MCF 10A (cell line): Measurements from ENCODE around the gene CCL2. TPM values are rescaled to one million over a fixed set of nuclear protein-coding genes. Genes with fewer than 3 reads are reported as not detected.

Experiments used
- BruUV-seq: library from RNA; stranded (reverse); fragments of 400-500 nt; replicated peaks from 2 replicates; lab custom pipeline; 2021; lab: Mats Ljungman, UMichigan
- CTCF ChIA-PET: fragments of 300-600 bp; sonication (Branson Sonifier 250); formaldehyde crosslinking; extraction: SDS; loops from one replicate; lab custom pipeline; 2021; ENCODE audit warnings: antibody characterized with exemption, inconsistent platforms; lab: Yijun Ruan, JAX
- POLR2A ChIA-PET: fragments of 300-600, 350-650 bp; sonication (Branson Sonifier 250); formaldehyde crosslinking; extraction: SDS; loops from one replicate; lab custom pipeline; 2020; ENCODE audit warnings: antibody characterized with exemption, inconsistent platforms; lab: Yijun Ruan, JAX
- DNase-seq: peaks from one replicate; pipeline ENCODE4 v3.0.0-alpha.2; 2018; ENCODE audit not compliant: unreplicated experiment
- H3K27ac Mint-ChIP-seq: one replicate; pipeline ENCODE4 v1.8.0; 2022; ENCODE audit warnings: mild to moderate bottlenecking, low read depth, mixed read lengths; ENCODE audit not compliant: unreplicated experiment
- H3K27me3 Mint-ChIP-seq: one replicate; pipeline ENCODE4 v1.8.0; 2022; ENCODE audit warnings: mixed read lengths; ENCODE audit not compliant: insufficient read depth, unreplicated experiment
- H3K36me3 Mint-ChIP-seq: one replicate; pipeline ENCODE4 v1.8.0; 2022; ENCODE audit warnings: mild to moderate bottlenecking, moderate library complexity, mixed read lengths; ENCODE audit not compliant: insufficient read depth, unreplicated experiment
- H3K4me1 Mint-ChIP-seq: one replicate; pipeline ENCODE4 v1.8.0; 2022; ENCODE audit warnings: mixed read lengths; ENCODE audit not compliant: insufficient read depth, unreplicated experiment
- H3K4me3 Mint-ChIP-seq: one replicate; pipeline ENCODE4 v1.8.0; 2022; ENCODE audit warnings: mild to moderate bottlenecking, moderate library complexity, mixed read lengths; ENCODE audit not compliant: unreplicated experiment
- H3K9me3 Mint-ChIP-seq: one replicate; pipeline ENCODE4 v1.8.0; 2022; ENCODE audit warnings: mixed read lengths; ENCODE audit not compliant: unreplicated experiment
- CTCF ChIP-seq: fragments of 200-600 bp; IDR thresholded peaks from one replicate; pipeline ENCODE4 v1.8.0; 2022; ENCODE audit warnings: antibody characterized with exemption, mild to moderate bottlenecking; ENCODE audit not compliant: unreplicated experiment
- intact Hi-C: fragments of 100-400 bp; cut with micrococcal nuclease; formaldehyde crosslinking; loops from 2 replicates; pipeline ENCODE4 v1.14.1; 2022
- total RNA-seq: library from RNA; stranded (reverse); gene quantifications from 2 replicates; pipeline ENCODE4 v1.2.3, GENCODE V29; 2022

CCL2 gene
- total RNA-seq, 1 experiment from 2014 or later, result 1.0 TPM

DNA sequence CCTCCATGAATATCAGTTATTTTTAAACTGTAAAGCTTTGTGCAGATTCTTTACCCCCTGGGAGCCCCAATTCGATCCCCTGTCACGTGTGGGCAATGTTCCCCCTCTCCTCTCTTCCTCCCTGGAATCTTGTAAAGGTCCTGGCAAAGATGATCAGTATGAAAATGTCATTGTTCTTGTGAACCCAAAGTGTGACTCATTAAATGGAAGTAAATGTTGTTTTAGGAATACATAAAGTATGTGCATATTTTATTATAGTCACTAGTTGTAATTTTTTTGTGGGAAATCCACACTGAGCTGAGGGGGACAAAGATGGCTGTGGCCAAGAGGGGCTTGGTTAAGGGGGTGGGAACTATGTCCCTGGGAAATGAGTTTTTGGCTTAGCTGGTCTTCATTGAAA lies 32.8 kb downstream of the CCL2 start:
- Mint-ChIP-seq H3K4me3 (no peak overlapping the region), H3K36me3 (no peaks in the 10 kb centered on the region), H3K27me3 (peaks cover 24% of the 10 kb centered on the region), H3K4me1 (no peaks in the 10 kb centered on the region), H3K27ac (no peak overlapping the region), H3K9me3 (no peaks in the 10 kb centered on the region)
- POLR2A ChIA-PET, result interaction anchor here (0.6 kb wide), 1 partner anchor 8 kb away, joined by 3 read pairs; no protein-coding TSS in a partner anchor
- DNase-seq, result no peak
- BruUV-seq, result no TSS peak
- CTCF ChIA-PET, result interaction anchor here (0.5 to 0.7 kb wide), 2 partner anchors 29 to 73 kb away, joined by 3 read pairs; no protein-coding TSS in a partner anchor
- intact Hi-C loops, result no loop called here
- no peak for TF ChIP-seq CTCF

GRCh38 chr17:34290586-34290985 lies 35.5 kb downstream of the CCL2 start:
- POLR2A ChIA-PET, result no interaction called here
- TF ChIP-seq CTCF, result no peak

DNA sequence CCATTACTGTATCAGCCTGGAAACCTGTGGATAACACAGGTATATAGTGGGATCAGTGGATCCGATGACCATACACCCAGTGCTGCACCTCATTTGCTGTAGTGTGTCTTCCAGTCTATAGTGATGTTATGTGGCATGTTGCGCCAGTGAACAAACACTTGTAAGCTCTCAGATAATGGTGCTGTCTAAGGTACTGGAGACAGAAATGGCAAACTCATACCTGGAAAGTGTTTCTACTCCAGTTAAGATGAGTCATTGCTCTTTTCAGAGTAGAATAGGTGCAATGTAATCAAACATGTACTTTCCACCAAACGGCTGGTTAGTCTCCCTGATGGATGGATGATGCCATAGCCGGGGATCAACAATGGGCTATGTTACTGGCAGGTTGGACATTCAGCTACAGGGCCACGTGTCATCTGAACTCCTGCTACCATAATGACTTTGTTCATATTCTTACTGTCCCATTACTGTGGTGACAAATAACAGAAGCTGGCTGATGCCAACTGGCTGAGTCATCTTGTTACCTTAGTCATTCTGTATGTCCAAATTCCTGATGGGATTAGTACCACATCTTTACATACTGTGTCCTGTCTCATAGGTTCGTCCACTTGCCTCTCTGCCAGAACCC lies 36.8 kb downstream of the CCL2 start:
- no TSS peak for BruUV-seq
- TF ChIP-seq CTCF, result no peak
- no peak for DNase-seq

More at GRCh38 chr17:34290586-34290985, 35.5 kb downstream of the CCL2 start:
- no peaks in the 10 kb centered on the region for H3K4me1 Mint-ChIP-seq
- no peak overlapping the region for H3K27ac Mint-ChIP-seq
- H3K9me3 Mint-ChIP-seq, result no peaks in the 10 kb centered on the region
- CTCF ChIA-PET, result no interaction called here
- no peak for DNase-seq
- H3K4me3 Mint-ChIP-seq, result no peak overlapping the region
- intact Hi-C loops, result no loop called here
- no peaks in the 10 kb centered on the region for H3K36me3 Mint-ChIP-seq
- peaks cover 24% of the 10 kb centered on the region for H3K27me3 Mint-ChIP-seq
- no TSS peak for BruUV-seq

GRCh38 chr17:34299027-34299426 lies 43.9 kb downstream of the CCL2 start:
- POLR2A ChIA-PET, result no interaction called here
- H3K9me3 Mint-ChIP-seq, result no peaks in the 10 kb centered on the region
- no peaks in the 10 kb centered on the region for H3K36me3 Mint-ChIP-seq
- no peak overlapping the region for H3K4me3 Mint-ChIP-seq
- H3K4me1 Mint-ChIP-seq, result no peaks in the 10 kb centered on the region
- CTCF ChIA-PET, result no interaction called here
- DNase-seq, result no peak
- H3K27ac Mint-ChIP-seq, result no peak overlapping the region
- BruUV-seq, result no TSS peak
- no peak for TF ChIP-seq CTCF
- intact Hi-C loops, result no loop called here
- H3K27me3 Mint-ChIP-seq, result no peaks in the 10 kb centered on the region

More for the DNA sequence above, 36.8 kb downstream of the CCL2 start:
- CTCF ChIA-PET, result interaction anchor here (1.1 kb wide), 1 partner anchor 70 kb away, joined by 3 read pairs; no protein-coding TSS in a partner anchor
- Mint-ChIP-seq H3K36me3 (no peaks in the 10 kb centered on the region), H3K4me3 (no peak overlapping the region), H3K4me1 (no peaks in the 10 kb centered on the region), H3K27ac (no peak overlapping the region), H3K9me3 (no peaks in the 10 kb centered on the region), H3K27me3 (peaks cover 24% of the 10 kb centered on the region)
- intact Hi-C loops, result no loop called here
- POLR2A ChIA-PET, result no interaction called here
